ENCODE results near the gene GLI1. TPM values are rescaled to one million over a fixed set of nuclear protein-coding genes. Genes with fewer than 3 reads are reported as not detected.
A peak's percentile ranks its signal among the peaks of the same experiment; 100 is the strongest.
"Not testable (repeated sequence)": the region's sequence is repeated elsewhere in the genome, so short reads cannot be mapped to it uniquely, and the experiment has no call there.

The GLI1 gene
- total RNA-seq, 1 experiment from 2014 or later, result 9.7 TPM

DNA sequence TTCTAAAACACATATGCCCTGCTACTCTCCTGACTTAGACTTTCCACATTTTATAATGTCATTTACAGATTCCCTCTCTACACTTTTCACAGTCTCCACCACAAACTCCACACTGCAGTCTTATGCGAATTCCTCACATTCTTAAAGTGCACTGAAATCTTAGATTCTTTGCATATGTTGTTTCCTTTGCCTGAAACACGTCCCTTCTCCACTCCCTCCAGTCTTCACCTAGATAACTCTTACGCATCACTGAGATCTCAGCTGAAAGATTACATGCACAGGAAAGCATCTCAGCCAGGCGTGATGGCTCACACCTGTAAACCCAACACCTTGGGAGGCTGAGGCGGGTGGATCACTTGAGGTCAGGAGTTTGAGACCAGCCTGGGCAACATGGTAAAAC lies 23.9 kb downstream of the GLI1 start:
- no peaks in the 10 kb centered on the region for H3K36me3 ChIP-seq (replicated peaks; ENCODE audit: control insufficient read depth, insufficient read depth, low read length)
- no peaks in the 10 kb centered on the region; the same call in 1 of the 2 replicates for H3K27me3 ChIP-seq (ENCODE audit: control insufficient read depth, insufficient read depth, low read length)
- no peak for DNase-seq
- no peak overlapping the region for H3K4me3 ChIP-seq (ENCODE audit: insufficient read depth, low read depth, low read length)

DNA sequence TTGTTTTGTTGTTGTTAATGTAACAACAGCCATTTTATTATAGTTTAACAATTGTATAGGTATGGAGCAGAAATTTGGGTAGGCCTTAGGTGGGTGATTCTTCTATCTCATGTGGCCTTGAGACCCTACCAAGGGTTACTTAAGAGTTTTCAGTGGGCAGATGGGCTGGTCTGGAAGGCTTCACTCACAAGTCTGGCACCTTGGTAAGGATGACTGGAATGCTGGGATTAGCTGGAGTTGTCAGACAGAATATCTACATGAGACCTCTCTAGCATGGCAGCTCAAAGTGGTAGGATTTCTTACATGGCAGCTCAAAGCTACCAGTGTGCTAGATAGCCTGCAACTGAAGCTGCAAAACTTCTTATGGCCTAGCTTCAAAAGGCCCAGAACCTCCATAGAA lies 26.1 kb downstream of the GLI1 start:
- Histone ChIP-seq H3K36me3 (replicated peaks; ENCODE audit: control insufficient read depth, insufficient read depth, low read length) (peaks cover 18% of the 10 kb centered on the region), H3K4me3 (ENCODE audit: insufficient read depth, low read depth, low read length) (no peak overlapping the region), H3K27me3 (ENCODE audit: control insufficient read depth, insufficient read depth, low read length) (no peaks in the 10 kb centered on the region)
- no peak for DNase-seq

DNA sequence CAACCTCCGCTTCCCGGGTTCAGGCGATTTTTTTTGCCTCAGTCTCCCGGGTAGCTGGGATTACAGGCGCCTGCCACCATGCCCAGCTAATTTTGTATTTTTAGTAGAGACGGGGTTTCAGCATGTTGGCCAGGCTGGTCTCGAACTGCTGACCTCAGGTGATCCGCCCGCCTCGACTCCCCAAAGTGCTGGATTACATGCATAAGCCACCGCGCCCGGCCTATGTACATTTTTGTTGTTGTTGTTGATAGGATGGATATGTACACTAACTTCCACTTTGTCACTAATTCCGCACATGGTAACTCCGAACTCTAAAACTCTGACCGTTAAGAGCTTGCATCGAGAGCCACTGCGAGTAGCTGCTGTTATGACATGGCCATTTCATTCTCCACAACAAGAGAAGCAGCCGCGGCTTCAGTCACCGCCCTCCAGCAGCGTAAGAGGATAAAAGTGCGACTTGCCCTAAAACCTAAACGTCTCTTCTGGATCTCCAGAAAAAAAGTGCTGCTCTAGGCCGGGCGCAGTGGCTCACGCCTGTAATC lies 27.5 kb downstream of the GLI1 start:
- no peak overlapping the region for H3K4me3 ChIP-seq (ENCODE audit: insufficient read depth, low read depth, low read length)
- no peaks in the 10 kb centered on the region for H3K27me3 ChIP-seq (ENCODE audit: control insufficient read depth, insufficient read depth, low read length)
- DNase-seq, result no peak
- peaks cover 29% of the 10 kb centered on the region for H3K36me3 ChIP-seq (replicated peaks; ENCODE audit: control insufficient read depth, insufficient read depth, low read length)

DNA sequence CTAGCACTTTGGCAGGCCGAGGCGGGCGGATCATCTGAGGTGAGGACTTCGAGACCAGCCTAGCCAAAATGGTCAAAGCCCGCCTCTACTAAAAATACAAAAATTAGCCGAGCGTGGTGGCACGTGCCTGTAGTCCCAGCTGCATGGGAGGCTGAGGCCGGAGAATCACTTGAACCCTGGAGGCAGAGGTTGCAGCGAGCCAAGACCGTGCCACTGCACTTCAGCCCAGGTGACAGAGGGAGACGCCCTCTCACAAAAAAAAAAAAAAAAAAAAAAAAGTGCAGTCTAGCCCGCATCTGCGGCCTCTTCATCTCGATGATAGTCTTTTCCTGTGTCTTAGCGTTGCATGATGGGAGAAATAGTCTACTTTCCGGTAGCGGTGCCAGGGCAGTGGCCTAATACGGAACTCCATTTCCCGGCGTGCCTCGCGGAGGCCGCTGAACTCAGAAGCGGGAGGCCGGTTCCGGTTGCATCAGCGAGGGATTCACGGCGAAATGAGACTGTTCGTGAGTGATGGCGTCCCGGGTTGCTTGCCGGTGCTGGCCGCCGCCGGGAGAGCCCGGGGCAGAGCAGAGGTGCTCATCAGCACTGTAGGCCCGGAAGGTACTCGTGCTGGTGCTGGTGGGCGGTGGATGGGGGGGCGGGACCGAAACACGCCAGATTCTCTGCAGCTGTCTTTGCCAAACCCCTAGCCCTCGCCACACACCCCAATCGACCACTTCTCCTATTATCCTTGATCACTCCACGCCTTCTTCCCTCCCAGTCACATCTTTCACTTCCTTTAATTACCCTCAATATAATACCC lies 28.2 kb downstream of the GLI1 start, which contains the start of gene MARS1:
TSS of gene MARS1 (plus strand) at position 472 of the 805 bp plus-strand sequence. CDS start at position 495, 23 bp downstream.
- Histone ChIP-seq H3K4me3 (ENCODE audit: insufficient read depth, low read depth, low read length) (peak within 1 kb of the TSS; percentile 100), H3K27me3 (ENCODE audit: control insufficient read depth, insufficient read depth, low read length) (no peaks in the 10 kb centered on the region), H3K36me3 (replicated peaks; ENCODE audit: control insufficient read depth, insufficient read depth, low read length) (peaks cover 34% of the 10 kb centered on the region)
- DNase-seq, result peak; percentile 87

DNA sequence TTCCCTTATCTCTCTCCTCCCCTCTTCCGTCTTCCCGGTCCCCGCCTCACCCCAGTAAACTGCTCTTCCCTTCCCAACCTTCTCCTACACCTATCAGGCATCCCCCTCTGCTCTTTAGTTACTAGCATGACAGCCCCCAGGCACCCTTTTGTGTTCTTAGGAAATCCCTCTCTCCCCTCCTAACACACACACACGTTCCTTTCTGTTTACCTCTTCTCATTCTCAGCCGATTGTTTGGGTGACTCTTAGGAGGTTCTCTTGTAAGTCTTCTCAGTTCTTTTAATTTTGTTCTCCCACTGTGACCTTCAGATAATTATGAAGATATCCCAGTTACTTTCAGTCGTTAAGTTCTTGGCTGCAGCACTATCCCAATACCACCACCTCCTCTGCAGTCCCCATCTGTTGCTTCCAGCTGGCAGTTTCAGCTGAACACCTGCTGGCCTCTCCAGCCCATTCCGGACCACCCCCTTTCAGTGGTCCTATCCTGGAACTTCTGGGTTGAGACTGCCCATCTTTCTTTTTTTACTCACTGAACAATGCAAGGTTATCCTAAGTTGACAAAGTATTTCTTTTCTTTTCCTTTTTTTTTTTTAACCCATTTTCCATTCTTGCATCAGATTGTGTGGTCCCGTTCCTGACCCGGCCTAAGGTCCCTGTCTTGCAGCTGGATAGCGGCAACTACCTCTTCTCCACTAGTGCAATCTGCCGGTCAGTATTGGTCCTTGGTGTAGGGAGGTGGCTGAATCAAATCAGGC lies 29.0 kb downstream of the GLI1 start:
- Histone ChIP-seq H3K4me3 (ENCODE audit: insufficient read depth, low read depth, low read length) (peak overlapping the region; percentile 100), H3K27me3 (ENCODE audit: control insufficient read depth, insufficient read depth, low read length) (no peaks in the 10 kb centered on the region), H3K36me3 (replicated peaks; ENCODE audit: control insufficient read depth, insufficient read depth, low read length) (peaks cover 36% of the 10 kb centered on the region)
- no peak for DNase-seq

DNA sequence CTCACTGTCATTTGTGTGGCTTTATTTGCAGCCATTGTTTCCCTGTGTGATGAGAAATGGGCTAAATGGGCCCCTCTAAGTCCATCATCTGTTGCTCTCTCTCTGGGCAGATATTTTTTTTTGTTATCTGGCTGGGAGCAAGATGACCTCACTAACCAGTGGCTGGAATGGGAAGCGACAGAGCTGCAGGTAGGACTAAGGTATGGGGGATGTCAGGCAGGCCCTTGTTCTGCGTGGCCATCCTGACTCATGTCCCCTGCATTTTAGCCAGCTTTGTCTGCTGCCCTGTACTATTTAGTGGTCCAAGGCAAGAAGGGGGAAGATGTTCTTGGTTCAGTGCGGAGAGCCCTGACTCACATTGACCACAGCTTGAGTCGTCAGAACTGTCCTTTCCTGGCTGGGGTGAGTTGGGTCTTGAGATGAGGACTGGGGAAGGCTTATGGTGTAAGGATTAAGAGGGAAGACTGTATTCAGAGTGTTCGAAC lies 29.6 kb downstream of the GLI1 start:
- Histone ChIP-seq H3K4me3 (ENCODE audit: insufficient read depth, low read depth, low read length) (no peak overlapping the region), H3K27me3 (ENCODE audit: control insufficient read depth, insufficient read depth, low read length) (no peaks in the 10 kb centered on the region), H3K36me3 (replicated peaks; ENCODE audit: control insufficient read depth, insufficient read depth, low read length) (peaks cover 36% of the 10 kb centered on the region)
- DNase-seq, result no peak

DNA sequence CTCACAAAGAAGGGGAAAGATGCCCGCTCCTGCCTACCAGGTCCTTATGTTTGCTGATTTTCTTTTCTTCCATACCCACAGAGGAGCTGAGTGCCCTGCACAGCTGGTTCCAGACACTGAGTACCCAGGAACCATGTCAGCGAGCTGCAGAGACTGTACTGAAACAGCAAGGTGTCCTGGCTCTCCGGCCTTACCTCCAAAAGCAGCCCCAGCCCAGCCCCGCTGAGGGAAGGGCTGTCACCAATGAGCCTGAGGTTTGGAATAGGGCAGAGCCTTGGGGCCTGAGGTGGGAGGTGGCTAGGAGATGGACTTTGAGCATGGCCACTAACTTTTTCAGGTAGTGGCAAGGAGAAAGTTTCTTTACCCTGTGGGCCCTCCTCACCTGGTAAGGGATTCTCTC lies 30.5 kb downstream of the GLI1 start:
- DNase-seq, result no peak
- Histone ChIP-seq H3K27me3 (ENCODE audit: control insufficient read depth, insufficient read depth, low read length) (no peaks in the 10 kb centered on the region), H3K36me3 (replicated peaks; ENCODE audit: control insufficient read depth, insufficient read depth, low read length) (peaks cover 36% of the 10 kb centered on the region), H3K4me3 (ENCODE audit: insufficient read depth, low read depth, low read length) (no peak overlapping the region)

DNA sequence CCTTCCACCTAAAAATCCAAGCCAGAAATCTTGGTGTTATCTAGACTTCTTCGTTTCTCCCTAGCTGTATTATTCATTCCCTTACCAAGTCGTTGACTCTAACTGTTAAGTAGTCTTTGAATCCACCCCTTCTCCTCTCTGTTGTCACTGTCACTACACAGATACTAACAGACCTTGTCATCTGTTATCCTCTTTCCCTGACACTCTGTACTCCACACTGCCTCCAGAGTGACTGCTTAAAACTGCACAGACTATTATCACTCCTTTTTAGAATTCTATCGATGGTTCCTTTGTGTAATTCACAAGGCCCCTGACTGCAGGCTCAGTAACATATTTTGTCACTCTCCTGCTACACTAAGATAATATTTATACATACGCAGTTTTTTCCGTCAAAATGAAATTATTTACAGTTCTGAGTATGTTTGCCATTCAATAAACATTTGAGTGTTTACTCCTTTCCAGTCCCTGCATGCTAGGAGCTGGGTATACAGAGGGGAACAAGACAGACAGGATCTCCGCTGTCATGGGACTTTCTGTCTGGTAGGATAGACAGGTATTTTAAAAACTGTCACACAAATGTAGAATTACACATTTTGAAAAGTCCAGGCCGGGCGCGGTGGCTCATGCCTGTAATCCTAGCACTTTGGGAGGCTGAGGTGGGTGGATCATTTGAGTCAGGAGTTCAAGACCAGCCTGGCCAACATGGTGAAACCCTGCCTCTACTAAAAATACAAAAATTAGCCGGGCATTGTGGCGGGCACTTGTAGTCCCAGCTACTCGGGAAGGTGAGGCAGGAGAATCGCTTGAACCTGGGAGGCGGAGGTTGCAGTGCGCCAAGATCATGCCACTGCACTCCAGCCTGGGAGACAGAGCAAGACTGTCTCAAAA lies 32.1 kb downstream of the GLI1 start:
- Histone ChIP-seq H3K4me3 (ENCODE audit: insufficient read depth, low read depth, low read length) (no peak overlapping the region), H3K27me3 (ENCODE audit: control insufficient read depth, insufficient read depth, low read length) (no peaks in the 10 kb centered on the region), H3K36me3 (replicated peaks; ENCODE audit: control insufficient read depth, insufficient read depth, low read length) (peaks cover 39% of the 10 kb centered on the region)
- DNase-seq, result no peak

DNA sequence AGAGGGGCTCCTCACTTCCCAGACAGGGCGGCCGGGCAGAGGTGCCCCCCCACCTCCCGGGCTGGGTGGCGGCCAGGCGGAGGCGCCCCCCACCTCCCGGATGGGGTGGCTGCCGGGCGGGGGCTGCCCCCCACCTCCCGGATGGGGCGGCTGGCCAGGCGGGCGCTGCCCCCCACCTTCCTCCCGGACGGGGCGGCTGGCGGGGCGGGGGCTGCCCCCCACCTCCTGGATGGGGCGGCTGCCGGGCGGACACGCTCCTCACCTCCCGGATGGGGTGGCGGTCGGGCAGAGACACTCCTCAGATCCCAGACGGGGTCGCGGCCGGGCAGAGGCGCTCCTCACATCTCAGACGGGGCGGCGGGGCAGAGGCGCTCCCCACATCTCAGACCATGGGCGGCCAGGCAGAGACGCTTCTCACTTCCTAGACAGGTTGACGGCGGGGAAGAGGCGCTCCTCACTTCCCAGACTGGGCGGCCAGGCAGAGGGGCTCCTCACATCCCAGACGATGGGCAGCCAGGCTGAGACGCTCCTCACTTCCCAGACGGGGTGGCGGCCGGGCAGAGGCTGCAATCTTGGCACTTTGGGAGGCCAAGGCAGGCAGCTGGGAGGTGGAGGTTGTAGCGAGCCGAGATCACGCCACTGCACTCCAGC lies 35.6 kb downstream of the GLI1 start:
- H3K4me3 ChIP-seq (ENCODE audit: insufficient read depth, low read depth, low read length); H3K27me3 ChIP-seq (ENCODE audit: control insufficient read depth, insufficient read depth, low read length); DNase-seq: not testable (repeated sequence)
- H3K36me3 ChIP-seq (replicated peaks; ENCODE audit: control insufficient read depth, insufficient read depth, low read length), result peaks cover 50% of the 10 kb centered on the region

DNA sequence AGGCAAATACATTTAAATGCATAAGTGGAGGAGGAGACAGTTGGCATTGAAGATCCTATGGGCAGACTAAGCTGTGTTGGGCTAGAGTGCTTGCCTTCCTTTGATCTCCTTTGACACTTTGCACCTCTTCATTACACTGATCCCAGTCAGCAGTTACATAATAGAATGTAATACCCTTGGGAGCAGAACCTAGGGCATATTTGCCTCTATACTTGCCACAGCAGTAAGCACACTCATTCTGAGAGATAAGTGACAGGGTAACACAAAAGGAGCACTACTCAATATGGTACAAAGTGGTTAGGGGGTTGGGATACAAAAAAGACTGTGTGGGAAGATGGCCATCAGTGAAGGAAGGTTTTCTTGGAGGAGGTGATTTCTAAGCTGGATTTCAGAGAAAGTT lies 37.2 kb downstream of the GLI1 start:
- Histone ChIP-seq H3K36me3 (replicated peaks; ENCODE audit: control insufficient read depth, insufficient read depth, low read length) (peaks cover 46% of the 10 kb centered on the region), H3K27me3 (ENCODE audit: control insufficient read depth, insufficient read depth, low read length) (no peaks in the 10 kb centered on the region)

DNA sequence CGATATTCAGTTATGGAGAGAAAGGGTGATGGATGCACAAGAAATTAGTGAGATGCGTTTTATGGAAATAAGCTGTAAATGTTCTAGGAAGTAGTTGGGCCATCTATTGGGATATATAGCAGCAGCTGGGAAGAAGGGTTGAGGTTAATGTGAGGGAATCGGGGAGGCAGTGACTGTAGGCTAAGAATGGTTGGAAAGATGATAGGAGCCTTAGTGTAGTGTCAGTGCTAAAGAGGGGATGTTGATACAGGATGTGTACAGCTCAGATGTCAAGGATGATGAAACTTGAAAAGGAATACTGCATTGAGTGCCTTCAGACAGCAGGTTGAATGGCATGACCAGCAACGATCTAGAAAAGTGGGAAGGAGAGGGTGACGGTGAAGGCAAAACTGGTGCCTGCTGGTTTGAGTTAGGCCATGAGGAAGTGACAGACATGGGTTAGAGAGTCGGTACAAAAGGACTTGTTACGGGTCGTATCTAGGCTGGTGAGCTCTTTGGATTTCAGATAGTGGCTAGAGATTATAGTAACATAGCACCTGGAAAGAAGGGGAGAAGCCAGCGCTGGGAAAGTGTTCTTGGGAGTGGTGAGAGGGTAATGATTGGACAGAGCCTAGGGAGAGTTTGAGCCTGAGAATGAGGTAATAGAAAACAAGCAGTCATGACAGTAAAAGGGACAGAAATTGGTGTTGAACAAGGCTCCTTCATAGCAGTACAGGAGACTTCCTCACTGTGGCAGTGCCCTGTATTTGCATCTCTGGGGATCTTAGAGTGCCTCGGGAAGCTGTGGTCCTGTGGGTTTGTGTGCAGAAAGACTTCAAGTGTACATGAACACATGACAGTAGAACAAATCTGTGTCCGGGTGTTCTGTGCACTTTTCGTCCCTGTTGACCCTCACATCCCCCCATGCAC lies 37.9 kb downstream of the GLI1 start:
- no peak for DNase-seq
- Histone ChIP-seq H3K36me3 (replicated peaks; ENCODE audit: control insufficient read depth, insufficient read depth, low read length) (peaks cover 49% of the 10 kb centered on the region), H3K27me3 (ENCODE audit: control insufficient read depth, insufficient read depth, low read length) (no peaks in the 10 kb centered on the region), H3K4me3 (ENCODE audit: insufficient read depth, low read depth, low read length) (no peak overlapping the region)

More for the DNA sequence above, 37.2 kb downstream of the GLI1 start:
- DNase-seq, result no peak
- no peak overlapping the region for H3K4me3 ChIP-seq (ENCODE audit: insufficient read depth, low read depth, low read length)

DNA sequence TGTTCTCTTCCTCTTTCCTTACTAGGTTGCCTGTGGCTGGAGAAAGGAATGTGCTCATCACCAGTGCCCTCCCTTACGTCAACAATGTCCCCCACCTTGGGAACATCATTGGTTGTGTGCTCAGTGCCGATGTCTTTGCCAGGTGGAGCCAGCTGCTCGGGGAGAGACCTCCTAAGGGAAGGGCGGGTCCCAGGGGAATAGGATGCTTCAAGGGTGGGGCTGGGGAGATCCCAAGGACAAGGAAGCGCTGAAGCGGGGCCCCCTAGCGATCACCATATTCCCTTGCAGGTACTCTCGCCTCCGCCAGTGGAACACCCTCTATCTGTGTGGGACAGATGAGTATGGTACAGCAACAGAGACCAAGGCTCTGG lies 38.5 kb downstream of the GLI1 start:
- Histone ChIP-seq H3K4me3 (ENCODE audit: insufficient read depth, low read depth, low read length) (no peak overlapping the region), H3K27me3 (ENCODE audit: control insufficient read depth, insufficient read depth, low read length) (no peaks in the 10 kb centered on the region), H3K36me3 (replicated peaks; ENCODE audit: control insufficient read depth, insufficient read depth, low read length) (peaks cover 45% of the 10 kb centered on the region)
- peak; percentile 60 for DNase-seq

DNA sequence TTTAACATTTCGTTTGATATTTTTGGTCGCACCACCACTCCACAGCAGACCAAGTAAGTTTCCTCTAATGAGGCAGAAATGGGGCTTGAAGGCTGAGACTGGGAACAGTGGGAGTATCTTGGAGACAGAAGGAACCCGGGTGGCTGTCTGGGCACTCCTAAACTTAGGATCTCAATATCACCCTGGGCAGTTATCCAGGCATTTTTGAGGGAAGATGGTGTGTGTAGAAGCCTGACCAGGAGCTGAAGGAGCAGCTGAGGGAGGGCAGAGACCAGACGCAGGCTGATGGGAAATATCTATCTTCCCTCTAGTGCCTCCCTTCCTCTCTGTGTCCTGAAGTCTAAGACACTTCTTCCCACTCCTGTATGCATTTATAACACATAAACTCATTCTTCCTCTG lies 39.0 kb downstream of the GLI1 start:
- DNase-seq, result no peak
- Histone ChIP-seq H3K4me3 (ENCODE audit: insufficient read depth, low read depth, low read length) (no peak overlapping the region), H3K27me3 (ENCODE audit: control insufficient read depth, insufficient read depth, low read length) (no peaks in the 10 kb centered on the region), H3K36me3 (replicated peaks; ENCODE audit: control insufficient read depth, insufficient read depth, low read length) (peaks cover 47% of the 10 kb centered on the region)

Measured in H7 (cell line).